Activated CD4-positive, alpha-beta T cell treated with anti-CD3 and anti-CD28 coated beads, Interleukin-2, Interleukin-4, amounts not matched to agents 100 ng/mL and 50 ng/mL, durations not matched to agents 16 hours and 8 hours (primary cell): ENCODE results near the gene PTPRJ.
"Not testable (repeated sequence)": the region's sequence is repeated elsewhere in the genome, so short reads cannot be mapped to it uniquely, and the experiment has no call there.

ENCODE experiments used
- DNase-seq: peaks from one replicate; pipeline ENCODE4 v3.0.0-alpha.2; 2020; ENCODE audit warnings: low spot score

The PTPRJ gene

DNA sequence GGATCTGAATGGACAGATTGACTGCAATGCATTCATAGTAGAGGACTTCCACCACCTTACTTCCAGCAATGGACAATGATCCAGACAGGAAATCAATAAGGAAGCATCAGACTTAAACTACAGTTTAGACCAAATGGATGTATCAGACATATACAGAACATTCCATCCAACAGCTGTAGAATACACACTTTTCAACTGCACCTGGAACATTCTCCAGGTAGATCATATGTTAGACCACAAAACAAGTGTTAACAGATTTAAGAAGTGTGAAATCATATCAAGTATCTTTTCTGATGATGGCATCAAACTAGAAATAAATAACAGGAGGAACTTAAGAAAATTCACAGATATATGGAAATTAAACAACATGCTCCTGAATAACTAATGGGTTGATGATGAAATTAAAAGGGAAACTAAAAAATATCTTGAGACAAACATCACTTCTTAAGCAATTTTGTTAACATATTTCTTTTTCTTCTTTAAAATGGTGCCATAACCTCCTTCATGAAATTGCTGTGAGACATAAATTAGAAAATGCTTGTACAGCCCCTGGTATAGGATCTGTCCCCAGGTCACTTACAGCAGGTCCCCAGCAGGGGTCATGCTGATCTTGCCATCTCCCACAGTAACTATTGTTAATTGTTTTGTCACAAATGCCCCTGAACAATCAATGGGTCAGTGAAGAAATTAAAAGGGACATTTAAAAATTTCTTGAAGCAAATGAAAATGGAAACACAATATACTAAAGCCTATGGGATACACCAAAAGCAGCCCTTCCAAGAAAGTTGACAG, 136.3 kb downstream of the PTPRJ start:
- DNase-seq, result no peak

DNA sequence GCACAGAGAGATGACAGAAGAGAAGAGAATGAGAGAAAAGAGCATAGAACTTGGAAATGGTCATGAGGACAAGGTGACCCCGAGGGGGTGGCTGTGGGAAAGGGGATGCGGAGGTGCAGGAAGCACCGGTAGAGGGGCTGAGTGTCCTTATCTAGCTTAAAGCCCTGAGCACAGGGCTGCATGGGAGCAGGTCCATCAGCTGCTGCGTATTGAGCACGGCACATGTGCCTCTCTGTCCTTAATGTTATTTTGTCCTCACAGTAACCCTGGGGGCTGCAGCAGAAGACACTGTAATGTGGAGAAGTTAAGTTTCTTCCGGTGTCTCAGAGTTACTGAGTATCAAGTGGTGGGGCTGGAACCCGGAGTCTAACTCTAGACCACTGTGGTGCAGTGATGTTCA, 141.9 kb downstream of the PTPRJ start:
- no peak for DNase-seq

DNA sequence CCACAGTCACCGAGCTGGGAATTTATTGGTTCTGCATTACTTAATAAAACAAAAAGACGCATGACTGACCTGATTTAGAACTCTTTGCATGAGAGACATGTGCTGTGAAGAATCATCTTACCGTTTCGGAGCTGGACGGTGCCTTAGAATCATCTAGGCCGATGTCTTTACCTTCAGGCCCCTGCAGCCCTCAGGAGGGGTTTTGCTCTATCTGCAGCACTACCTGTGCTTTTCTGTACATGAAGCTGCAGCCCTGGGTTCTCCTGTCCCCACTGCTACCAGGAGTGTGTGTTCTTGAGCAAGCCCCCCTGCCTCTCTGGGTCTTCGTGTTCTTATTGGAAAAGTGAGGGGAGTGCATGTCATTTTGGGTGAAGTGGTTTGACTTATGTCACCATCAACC, 142.3 kb downstream of the PTPRJ start:
- no peak for DNase-seq

DNA sequence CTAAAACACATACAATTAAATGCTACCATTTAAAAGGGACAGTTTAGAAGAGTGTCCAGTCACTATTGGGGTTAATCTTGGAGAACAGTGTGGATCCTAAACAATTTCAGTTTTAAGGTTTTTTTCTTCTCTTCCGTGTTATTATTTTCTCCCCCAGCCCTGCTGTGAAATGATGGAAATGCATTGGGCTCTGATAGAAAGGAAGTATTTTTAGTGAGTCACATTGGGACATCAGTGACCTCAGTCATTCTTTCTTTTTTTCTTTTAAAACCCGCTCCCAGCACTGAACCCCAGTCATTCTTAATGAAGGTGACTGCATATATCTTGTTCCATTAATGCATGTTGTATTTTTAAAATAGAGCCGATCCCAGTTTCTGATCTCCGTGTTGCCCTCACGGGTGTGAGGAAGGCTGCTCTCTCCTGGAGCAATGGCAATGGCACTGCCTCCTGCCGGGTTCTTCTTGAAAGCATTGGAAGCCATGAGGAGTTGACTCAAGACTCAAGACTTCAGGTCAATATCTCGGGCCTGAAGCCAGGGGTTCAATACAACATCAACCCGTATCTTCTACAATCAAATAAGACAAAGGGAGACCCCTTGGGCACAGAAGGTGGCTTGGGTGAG, 143.0 kb downstream of the PTPRJ start:
- no peak for DNase-seq

DNA sequence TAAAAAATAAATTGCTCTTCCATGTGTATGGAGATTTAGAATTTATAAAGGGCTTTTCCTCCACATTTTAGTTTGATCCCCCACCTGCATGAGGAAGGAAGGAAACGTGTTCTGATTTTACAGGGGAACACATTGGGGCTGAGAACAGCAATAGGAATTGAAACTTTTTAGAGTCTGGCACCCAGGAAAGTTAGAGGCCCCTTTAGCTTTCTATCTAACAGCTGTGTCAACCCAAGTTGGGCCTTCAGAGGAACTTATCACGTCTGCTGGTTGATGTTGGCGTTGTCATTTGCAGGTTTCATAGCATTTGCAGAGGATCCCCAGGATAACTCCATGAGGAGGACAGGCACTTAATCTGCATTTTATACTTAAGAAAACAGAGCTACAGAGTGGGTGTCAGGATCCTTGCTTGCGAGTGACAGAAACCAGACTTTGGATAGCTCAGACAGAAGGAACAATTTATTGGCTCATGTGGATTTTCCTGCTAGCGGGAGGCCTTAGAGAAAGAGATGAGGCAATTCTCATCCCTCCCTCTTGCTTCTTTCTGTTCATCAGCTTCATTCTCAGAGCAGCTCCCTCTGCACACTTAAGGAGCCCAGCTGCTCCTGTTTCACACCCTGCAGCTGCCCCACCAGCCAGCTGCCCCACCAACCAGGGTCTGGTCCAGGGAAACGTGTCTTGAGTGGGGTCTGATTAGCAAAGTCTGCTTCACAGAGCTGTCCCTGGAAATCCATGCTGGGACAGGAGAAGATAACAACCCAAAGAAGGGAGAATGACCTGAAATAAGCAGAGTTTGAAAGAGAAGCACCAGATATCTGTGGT, 143.8 kb downstream of the PTPRJ start:
- DNase-seq, result no peak

DNA sequence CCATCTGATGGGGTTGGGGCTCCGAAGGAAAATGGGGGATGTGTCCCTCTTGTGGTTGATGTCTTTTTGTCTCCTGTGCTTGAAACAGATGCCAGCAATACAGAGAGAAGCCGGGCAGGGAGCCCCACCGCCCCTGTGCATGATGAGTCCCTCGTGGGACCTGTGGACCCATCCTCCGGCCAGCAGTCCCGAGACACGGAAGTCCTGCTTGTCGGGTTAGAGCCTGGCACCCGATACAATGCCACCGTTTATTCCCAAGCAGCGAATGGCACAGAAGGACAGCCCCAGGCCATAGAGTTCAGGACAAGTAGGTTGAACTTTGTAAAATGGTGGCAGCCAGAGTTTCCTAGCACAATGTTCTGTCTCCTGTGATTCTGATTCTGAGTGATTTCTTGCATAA, 144.5 kb downstream of the PTPRJ start:
- no peak for DNase-seq

DNA sequence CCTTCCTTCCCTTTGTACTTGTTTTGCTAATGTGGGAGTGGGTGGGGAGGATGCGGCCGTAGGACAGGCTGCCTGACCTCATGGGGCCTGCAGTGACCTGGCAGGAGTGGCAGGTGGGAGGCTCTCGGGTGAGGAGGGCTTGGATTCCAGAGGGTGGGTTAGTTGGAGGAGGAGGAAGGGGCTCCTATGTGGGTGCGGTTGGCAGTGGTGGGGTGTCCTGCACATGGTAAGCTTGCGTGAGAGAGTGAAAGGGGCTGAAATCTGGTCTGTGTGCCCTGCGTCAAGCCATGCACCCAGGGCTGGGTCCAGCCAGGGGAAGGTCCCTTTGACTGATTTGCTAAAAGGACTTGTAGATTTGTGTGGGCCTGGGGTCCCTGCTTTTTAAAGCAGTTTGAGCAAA, 145.5 kb downstream of the PTPRJ start:
- no peak for DNase-seq

DNA sequence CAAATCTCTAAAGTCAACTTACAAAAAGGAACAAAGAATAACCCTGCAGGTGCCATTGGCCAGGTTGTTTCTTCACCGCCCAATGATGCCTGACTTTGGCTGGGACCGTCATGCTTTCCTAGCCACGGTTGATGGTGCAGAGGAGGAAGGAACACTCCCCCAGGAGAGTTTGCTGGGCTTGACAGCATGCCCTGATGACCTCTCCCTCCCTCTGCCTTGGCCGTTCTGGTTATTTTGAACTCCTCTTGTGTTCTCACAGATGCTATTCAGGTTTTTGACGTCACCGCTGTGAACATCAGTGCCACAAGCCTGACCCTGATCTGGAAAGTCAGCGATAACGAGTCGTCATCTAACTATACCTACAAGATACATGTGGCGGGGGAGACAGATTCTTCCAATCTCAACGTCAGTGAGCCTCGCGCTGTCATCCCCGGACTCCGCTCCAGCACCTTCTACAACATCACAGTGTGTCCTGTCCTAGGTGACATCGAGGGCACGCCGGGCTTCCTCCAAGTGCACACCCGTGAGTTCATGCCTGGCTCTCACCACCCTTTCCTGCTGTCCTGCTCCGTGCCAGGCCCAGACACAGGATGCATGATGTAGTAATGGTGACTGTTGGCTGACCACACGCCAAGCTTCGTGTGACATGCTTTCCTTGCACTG, 147.3 kb downstream of the PTPRJ start:
- no peak for DNase-seq

DNA sequence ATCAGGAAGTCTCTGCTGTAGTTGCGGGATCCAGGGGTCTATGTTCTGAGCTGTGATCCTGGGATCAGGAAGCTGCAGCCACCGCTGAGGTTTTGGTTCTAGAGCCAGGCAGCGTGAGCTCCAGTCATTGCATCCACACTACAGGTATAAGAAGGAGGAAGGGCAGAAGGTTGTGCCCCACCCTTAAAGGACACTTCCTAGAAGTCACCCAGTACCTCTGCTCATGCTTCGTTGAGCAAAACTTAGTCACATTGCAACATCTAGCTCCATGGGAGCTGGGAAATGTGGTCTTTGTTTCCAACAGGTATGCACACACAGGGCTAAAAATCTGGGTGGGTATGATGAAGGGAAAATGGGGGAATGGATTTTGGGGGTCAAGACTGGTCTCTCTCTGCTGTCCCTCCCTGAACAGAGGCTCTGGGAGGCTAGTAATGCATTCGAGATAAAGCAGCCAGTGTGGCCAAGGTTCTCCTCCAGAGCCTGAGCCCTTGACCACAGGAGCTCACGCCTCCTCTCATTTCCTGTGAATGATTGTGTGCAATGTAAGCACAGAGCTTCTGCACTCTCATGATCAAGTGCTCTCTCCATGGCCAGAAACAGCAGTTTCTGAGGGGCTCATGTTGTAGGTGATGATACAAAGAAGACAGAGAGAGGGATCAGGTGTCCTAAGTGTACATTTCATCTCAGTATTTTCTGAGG, 149.5 kb downstream of the PTPRJ start:
- DNase-seq, result no peak

DNA sequence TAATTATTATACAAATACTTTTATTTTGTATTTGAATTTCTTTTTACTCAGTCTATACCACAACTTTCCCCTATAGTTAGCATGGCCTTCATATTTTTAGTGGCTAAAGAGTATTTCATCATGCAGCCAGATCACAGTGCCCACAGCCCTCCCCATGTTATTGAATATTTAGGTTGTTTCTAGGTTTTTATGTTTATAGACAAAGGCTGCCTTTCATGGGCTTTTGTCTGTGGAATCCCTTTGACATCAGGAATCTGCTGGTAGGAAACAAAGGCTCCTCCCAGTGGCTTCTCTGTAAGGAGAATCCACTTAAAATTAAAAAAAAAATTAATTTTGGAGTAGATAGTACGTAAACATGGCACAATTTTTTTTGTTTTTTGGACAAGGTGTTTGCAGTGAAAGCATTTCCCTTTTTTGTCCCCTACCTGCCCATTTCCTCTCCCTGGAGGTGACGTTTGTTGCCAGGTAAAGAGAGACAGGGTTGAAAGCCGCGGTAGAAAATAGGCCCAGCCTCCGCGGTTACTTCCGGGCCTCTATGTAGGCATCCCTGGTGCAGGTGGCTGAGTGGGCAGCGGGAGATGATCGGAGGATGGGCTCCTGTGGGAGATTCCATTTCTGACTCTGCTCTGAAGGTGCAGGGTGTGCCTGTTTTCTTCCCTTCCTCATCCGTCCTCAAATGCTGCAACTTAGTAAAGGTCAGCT, 154.0 kb downstream of the PTPRJ start:
- no peak for DNase-seq

DNA sequence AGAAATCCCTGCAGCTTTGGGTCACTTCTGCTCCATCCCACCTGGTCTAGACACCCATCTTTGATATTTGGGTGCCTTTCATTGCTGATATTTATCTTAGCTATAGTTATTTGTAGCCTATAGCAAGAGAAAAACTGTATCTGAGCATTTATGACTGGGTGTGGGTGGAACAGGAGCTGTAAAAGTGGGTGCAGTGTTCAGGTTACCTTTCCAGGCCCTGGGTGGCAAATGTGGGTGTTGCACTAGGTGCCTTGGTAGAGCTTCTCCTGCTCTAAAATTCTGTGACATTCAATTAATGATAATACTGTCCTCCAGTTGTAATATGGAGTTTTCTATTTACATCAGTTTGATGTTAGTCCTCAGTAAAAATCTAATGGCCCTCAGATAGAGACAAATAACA, 157.9 kb downstream of the PTPRJ start:
- no peak for DNase-seq

DNA sequence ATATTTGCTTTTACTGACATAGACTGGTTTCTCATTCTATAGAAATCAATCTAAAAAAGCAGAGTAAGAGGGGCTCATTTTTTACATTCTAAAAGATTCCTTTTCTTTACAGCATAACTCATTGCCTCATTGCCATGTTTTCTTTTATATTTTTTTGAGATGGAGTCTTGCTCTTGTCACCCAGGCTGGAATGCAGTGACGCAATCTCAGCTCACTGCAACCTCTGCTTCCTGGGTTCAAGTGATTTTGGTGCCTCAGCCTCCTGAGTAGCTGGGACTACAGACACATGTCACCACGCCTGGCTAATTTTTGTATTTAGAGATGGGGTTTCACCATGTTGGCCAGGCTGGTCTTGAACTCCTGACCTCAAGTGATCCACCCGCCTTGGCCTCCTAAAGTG, 159.5 kb downstream of the PTPRJ start:
- not testable (repeated sequence) for DNase-seq

DNA sequence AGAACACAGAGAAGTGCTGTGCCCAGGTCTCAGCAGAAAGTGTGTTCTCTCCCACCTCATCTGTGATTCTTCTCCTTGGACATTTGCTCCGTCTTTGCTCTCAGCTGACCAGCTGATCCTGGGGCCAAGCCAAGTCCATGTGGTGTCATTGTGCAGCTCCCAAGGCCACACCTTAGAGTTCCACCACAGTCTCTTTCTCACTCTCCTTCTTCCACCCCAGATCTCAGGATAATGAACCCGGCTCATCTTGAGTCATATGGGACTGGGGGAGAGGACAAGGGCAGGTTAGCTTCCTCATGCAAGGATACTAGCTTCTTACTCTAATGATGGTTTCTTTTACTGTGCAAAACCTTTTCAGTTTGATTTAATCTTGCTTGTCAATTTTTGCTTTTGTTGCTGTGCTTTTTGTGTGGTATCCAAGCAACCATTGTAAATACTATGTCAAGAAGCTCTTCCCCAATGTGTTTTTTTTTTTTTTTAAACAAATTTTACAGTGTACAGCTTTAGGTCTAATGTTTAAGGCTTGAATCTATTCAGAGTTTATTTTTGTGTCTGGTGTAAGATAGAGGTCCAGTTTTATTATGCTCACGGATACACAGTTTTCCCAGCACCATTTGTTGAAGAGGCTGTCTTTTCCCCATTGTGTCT, 161.2 kb downstream of the PTPRJ start:
- no peak for DNase-seq

DNA sequence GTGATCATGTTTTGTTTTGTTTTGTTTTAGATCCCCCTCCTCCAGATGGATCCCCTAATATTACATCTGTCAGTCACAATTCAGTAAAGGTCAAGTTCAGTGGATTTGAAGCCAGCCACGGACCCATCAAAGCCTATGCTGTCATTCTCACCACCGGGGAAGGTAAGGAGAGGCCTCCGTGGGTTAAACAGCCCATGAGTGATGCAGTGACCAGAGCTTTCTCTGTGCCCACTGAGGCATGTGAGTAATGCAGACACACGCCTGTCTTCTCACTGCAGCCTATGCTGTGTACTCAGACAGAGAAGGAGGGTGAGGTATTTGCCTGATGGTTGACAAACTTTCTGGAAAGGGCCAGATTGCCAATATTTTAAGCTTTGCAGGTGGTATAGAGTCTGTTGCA, 162.5 kb downstream of the PTPRJ start:
- no peak for DNase-seq

DNA sequence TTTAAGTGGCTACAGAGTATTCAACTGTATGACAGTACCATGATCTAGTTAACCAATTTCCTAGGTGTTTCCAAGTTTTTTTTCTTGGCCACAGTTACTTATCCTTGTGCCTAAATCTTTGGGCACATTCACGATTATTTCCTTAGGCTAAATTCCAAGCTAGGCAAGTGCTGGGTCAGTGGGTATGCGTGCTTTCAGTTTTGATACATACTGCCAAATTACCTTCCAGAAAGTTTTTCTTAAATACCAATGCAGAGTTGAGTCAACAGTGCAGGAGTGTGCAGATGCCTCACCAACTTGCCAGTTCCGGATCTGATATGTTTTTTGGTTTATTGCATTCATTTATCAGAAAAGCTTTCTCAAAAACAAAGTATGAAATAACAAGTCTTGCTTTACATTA, 168.4 kb downstream of the PTPRJ start:
- DNase-seq, result no peak

DNA sequence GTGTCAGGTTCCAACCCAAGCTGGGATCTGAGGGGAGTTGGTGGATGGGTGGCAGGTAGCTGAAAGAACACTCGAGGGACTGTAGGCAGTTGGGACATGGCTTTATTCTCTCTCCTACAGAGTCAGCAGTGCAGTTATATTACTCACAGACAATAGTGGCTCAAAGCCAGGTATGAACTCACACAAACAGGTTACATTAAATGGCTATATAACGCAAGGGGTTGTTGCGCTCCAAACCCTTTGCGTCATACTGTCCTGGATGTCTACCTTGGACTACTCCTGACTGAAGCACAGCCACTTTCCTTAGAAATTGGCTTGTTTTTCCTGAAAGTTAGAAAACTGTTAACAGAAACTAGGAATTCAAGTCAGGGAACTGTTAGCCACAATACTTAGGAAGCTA, 169.9 kb downstream of the PTPRJ start:
- DNase-seq, result no peak

DNA sequence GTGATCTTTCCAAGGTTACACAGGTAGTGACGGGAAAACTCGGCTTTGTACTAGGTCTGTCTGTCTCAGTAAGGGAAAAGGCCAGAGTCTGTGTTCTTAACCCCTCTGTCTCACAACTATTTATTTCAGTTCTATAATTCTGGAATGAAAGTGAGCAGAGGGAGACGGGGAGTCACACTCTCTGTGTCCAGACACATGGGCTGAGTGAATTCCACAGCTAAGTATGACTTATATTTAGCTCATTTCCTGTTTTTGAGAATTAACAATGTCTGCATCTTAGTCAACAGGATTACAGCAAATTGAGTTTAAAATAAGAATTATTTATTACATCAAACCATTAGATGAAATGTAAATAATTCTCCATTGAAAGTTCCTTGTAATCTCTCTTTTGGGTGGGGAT, 173.8 kb downstream of the PTPRJ start:
- no peak for DNase-seq

DNA sequence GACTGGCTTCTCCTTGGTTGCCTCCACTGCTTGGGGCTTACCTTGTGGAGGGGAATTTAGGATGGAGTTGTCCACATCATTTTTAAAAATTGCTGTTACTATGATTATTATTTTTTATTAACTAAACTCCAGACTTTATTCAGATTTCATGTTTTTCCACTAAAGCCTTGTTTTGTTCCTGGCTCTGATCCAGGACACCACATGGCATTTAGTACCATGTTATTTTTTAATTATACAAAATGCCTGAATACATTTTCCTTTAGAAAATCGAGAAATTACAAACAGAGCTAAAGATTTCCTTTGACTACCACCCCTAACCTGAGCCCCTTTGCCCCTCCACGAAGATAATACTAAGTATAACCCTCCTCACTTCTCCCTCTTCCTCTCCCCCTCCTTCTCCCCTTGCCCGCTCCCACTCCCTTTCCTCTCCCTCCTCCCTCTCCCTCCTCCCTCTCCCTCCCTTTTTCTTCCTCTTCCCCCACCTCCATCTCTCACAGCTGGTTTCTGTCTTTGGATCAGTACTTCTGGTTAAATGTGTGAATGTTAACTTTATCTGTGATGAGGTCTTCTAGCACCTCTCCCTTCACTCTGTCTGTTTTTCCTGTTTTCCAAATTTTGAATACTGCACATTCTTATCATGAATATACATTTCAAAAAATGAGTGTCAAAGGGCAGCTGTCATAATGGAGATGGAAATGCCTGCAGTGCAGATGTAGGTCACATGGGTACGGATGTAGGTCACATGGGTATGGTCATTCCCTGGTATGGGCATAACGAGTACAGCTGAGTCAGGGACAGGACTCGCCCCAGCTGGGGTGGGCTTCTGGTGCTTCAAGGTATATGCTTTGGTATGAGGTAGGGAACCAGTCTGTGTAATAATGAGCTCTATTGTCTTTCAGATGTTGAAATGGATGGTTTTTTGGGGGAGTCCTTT, 181.9 kb downstream of the PTPRJ start:
- DNase-seq, result no peak

DNA sequence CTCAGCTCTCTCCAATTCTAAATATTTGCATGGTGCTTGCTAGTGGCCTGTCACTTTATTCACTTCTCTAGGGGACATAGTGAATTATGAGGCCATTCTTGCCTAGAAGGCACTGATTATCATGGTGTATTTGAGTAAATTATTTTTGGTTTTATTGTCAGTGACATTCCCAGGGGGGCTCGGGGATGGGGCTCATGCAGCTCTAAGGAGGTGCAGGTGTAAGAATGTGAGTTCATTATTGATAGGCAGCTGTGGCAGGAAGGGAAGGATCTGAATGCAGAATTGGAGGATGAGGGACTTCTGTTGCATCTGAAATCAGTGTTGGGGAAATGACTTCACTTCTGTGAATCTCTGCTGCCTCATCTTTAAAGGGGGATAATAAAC, 182.5 kb downstream of the PTPRJ start:
- DNase-seq, result no peak
